A172 (cell line): ENCODE measurements around the gene CD46. TPM values are rescaled to one million over a fixed set of nuclear protein-coding genes. Genes with fewer than 3 reads are reported as not detected.

ENCODE experiments used
- DNase-seq: peaks from one replicate; pipeline ENCODE4 v3.0.0-alpha.2; 2015; ENCODE audit warnings: low spot score
- total RNA-seq: library from RNA; depleted of rRNA; stranded (reverse); fragments of >200 nt; shearing (Covaris generic); gene quantifications from 2 replicates; pipeline ENCODE4 v1.2.3, GENCODE V29; 2014

CD46 gene
- total RNA-seq, 1 experiment from 2014 or later = 134 TPM

GRCh38 chr1:207794861-207795260 is 43.0 kb downstream of the CD46 start:
- DNase-seq = no peak

GRCh38 chr1:207797229-207797973 is 45.5 kb downstream of the CD46 start:
- DNase-seq = peak; percentile 94

- no peak for DNase-seq
Measured at GRCh38 chr1:207798847-207799246, 47.0 kb downstream of the CD46 start.

GRCh38 chr1:207799989-207800648 is 48.3 kb downstream of the CD46 start:
- DNase-seq = no peak

GRCh38 chr1:207801819-207802218 is 50.0 kb downstream of the CD46 start:
- DNase-seq = no peak

- no peak for DNase-seq
Measured at GRCh38 chr1:207803678-207804077, 51.8 kb downstream of the CD46 start.

GRCh38 chr1:207804721-207805468 is 53.0 kb downstream of the CD46 start:
- no peak for DNase-seq

- DNase-seq = peak; percentile 90
Measured at GRCh38 chr1:207805841-207806421, 54.1 kb downstream of the CD46 start.

- no peak for DNase-seq
Measured at GRCh38 chr1:207806531-207807325, 54.9 kb downstream of the CD46 start.

- DNase-seq = no peak
Measured at GRCh38 chr1:207807326-207807689, 55.5 kb downstream of the CD46 start.

GRCh38 chr1:207807690-207808321 is 56.0 kb downstream of the CD46 start:
- DNase-seq = no peak

GRCh38 chr1:207808322-207808705 is 56.5 kb downstream of the CD46 start:
- no peak for DNase-seq

- DNase-seq = no peak
Measured at GRCh38 chr1:207808911-207809555, 57.2 kb downstream of the CD46 start.

- DNase-seq = no peak
Measured at GRCh38 chr1:207810173-207810572, 58.3 kb downstream of the CD46 start.

GRCh38 chr1:207810606-207811295 is 58.9 kb downstream of the CD46 start:
- DNase-seq = no peak

- no peak for DNase-seq
Measured at GRCh38 chr1:207811319-207811718, 59.5 kb downstream of the CD46 start.

- peak; percentile 42 for DNase-seq
Measured at GRCh38 chr1:207811920-207812720, 60.3 kb downstream of the CD46 start.

GRCh38 chr1:207812778-207813511 is 61.1 kb downstream of the CD46 start:
- no peak for DNase-seq
